Ovary (tissue), 3 donors: ENCODE results near the gene BOK.

ENCODE experiments used
- EP300 ChIP-seq: sonication (generic); formaldehyde crosslinking; IDR thresholded peaks from one replicate; pipeline ENCODE4 v1.6.1; 2017; ENCODE audit warnings: antibody characterized with exemption
- POLR2A ChIP-seq: fragments of 450-650 bp; IDR thresholded peaks from one replicate; pipeline ENCODE4 v1.6.1; 2017; ENCODE audit warnings: antibody characterized with exemption, mild to moderate bottlenecking, moderate library complexity
- TF ChIP-seq, protein P1 (sequence below), 3 donors: fragments of 450-650 bp in 2 of 3; fragments of 200-600 bp in 1 of 3; IDR thresholded peaks; one replicate each; pipeline versions ENCODE4 v1.5.1 to v1.8.0; 2016 to 2022; ENCODE audit warnings: antibody characterized with exemption in 3 of 3, mild to moderate bottlenecking in 1 of 3
- donor health status: DM: no; HTN: no; CAD: no.

DNA sequence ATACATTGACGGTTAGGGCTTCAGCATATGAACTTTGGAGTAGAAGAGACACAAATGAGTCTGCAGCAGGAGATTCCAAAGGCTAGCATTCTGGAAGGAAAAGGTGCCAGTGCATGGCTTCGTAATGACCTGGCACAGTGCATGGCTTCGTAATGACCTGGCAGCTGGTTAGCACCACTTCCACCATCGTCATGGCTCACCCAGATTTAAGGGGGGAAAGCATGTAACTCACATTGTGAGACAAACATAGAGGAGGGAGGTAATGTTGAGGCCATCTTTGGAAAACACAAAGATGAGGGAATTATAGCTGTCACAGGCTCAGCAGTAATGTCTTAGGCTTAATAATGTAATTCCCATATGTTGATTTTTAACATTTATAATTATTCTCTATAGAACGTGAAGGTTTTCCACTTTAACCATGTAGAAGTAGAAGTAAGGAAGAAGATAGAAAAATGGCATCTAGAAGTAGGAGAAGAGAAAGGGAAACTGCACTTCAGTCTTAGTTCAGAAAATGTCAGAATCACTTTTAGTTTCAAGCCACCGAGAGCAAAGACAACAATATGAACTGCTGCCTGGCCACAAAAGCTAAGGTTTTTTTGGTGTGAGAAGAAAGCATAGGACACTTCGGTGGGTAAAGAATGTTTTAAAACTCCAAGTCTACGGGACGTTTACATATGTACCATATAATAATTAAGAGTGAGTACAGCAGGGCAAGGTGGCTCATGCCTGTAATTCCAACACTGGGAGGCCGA, 43.4 kb upstream of the BOK start:
- TF ChIP-seq POLR2A (no peak), EP300 (no peak)
- TF ChIP-seq, protein P1, sequence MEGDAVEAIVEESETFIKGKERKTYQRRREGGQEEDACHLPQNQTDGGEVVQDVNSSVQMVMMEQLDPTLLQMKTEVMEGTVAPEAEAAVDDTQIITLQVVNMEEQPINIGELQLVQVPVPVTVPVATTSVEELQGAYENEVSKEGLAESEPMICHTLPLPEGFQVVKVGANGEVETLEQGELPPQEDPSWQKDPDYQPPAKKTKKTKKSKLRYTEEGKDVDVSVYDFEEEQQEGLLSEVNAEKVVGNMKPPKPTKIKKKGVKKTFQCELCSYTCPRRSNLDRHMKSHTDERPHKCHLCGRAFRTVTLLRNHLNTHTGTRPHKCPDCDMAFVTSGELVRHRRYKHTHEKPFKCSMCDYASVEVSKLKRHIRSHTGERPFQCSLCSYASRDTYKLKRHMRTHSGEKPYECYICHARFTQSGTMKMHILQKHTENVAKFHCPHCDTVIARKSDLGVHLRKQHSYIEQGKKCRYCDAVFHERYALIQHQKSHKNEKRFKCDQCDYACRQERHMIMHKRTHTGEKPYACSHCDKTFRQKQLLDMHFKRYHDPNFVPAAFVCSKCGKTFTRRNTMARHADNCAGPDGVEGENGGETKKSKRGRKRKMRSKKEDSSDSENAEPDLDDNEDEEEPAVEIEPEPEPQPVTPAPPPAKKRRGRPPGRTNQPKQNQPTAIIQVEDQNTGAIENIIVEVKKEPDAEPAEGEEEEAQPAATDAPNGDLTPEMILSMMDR (IDR thresholded peaks at IDR 0.05) = no peak
